DMS79 (cell line): ENCODE data around the gene TMCO2.

ENCODE experiments used
- DNase-seq: peaks from one replicate; lab custom pipeline; 2025; lab: John Stamatoyannopoulos, UW

TMCO2 gene

DNA sequence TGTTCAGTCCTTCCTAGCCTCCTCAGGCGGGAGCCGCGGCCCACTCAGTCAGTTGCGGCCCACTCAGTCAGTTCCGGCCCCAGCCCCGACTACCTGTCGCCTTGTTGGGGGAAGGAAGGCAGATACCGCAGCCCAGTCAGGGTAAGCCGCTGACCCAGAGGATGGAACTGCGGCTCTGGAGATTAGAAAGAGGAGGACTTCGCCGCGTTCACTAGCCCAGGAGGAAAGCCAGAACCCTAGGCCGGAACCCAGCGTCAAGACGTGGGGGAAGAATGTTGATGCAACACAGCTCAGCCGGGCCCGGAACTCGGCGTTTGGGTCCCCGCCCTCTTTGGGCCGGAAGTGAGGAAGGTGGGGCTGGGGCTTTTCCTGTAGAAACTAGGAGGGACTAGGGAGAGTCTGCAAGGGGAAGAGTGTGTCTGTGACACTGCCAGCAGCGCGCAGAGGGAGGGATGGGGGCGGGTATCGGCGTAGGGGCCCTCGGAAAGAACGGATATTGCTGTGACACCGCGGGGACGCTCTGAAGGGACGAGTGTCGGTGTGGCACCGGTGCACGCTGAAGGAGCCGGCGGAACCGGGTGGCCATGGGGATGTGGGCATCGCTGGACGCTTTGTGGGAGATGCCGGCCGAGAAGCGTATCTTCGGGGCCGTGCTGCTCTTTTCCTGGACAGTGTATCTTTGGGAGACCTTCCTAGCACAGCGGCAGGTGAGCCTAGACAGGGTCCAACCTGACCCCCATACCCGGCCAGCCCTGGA, 10.1 kb downstream of the TMCO2 start, which contains the start of gene ZMPSTE24:
TSS of gene ZMPSTE24 (plus strand) at position 549 of the 757 bp plus-strand sequence. CDS start at position 585, 36 bp downstream.
- peak; percentile 98 for DNase-seq

DNA sequence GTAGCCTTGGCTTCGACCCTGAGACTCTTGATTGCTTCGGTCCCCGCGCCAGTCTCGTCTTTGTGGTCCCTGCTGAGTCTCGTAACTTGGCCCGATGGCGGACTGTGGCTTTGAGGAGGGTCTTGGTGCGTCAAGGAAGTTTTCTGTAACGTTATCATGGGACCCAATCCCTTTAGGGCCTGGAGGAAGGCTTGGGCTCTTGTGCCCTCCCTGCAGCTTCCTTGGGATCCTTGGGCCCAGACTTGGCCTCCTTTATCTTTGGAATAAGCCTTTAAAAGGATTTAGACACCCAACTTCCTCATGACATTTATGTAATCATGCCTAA, 10.7 kb downstream of the TMCO2 start:
- no peak for DNase-seq

DNA sequence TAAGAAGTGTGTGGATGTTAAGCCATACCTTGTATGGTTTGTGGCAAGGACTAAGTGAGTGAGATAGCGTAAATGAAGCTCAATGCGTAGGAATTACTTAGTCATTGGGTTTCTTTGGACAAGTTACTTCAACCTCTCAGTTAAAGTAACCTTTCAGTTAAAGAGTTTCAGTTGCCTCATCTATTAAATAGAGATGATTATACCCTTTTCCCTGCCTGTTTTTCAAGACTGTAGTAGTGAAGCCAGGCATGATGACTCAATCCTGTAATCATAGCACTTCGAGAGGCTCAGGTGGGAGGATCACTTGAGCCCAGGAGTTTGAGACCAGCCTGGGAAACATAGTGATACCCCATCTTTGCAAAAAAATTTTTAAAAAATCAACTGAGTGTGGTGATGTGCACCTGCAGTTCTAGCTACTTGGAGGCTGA, 16.6 kb downstream of the TMCO2 start:
- no peak for DNase-seq

DNA sequence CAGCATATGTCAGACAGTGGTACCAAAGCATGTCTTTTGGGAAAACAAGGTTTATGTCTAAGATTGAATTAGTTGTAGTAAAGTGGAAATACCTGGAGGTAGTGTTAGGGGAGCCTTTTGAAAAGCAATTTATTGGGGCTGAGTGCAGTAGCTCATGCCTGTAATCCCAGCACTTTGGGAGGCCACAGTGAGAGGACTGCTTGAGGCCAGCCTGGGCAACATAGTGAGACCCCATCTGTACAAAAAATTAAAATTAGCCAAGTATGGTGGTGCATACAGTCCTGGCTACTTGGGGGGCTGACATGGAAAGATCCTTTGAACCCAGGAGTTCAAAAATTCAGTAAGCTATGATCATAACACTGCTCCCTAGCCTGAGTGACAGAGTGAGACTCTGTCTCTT, 17.6 kb downstream of the TMCO2 start:
- no peak for DNase-seq

DNA sequence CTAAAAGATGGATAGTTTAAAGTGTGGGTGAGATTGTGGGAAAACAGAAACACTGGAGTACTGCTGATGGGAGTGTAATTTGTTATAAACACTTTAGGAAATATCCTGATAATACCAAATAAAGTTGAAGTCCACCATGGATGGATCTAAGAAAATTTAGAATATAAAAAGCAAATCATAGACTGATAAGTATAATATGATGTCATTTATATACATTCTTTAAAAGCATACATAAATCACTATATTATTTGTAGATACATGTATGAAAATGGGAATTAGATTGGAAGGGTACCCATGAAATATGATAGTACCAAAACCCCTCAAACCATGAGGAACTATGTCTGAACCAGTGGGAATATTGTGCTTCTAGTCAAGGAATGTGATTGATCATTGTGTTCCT, 18.2 kb downstream of the TMCO2 start:
- DNase-seq = no peak

DNA sequence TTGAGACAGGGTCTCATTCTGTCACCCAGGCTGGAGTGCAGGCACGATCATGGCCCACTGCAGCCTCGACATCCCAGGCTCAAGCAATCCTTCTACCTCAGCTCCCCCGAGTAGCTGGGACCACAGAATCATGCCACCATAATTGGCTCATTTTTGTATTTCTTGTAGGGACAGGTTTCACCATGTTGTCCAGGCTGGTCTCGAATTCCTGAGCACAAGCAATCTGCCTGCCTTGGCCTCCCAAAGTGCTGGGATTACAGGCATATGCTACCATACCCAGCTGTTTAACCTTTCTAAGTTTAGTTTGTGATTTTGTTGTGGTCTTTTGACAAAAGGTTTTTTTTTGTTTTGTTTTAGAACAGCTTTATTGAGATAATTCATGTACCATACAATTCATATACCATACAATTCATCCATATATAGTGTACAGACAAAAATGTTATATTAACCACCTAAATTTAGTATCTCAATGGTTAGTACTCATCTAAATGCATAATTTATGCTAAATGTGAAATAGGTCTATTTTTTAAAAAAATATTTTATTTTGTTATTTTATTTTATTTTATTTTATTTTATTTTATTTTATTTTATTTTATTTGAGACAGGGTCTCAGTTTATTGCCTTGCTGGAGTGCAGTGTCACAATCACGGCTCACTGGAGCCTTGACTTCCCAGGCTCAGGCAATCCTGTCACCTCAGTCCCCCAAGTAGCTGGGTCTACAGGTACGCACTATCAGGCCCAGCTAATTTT, 19.2 kb downstream of the TMCO2 start:
- no peak for DNase-seq

DNA sequence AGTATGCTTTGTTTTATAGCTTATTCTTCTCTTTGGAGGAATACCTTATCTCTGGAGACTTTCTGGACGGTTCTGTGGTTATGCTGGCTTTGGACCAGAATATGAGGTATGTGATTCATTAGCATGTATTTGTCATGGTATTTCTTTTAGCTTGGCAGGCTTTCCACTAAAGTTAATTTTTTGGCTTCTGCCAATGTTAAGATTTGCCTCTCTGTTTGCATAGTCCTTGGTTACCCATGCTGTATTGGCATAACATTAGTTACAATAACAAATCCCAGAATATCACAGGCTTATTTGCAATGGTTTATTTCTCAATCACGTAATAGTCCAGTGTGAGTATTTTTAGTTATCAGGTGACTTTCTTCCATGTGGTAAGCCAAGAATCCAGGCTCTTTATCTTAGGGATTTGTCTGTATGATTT, 20.0 kb downstream of the TMCO2 start:
- DNase-seq = no peak

DNA sequence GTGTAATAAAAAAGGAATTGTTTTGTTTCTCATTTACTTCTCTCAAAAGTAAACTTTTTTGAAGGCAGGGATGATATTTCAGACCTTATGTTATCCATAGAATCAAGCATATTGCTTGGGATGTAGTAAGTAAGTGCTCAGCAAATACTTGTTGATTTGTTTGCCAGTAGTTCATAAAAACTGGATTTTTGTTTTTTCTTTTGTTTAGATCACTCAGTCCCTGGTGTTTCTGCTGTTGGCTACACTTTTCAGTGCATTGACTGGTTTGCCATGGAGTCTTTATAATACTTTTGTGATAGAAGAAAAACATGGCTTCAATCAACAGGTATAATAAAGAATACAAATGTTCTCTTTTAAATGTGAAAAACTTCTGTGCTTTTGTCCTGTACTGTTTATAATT, 20.5 kb downstream of the TMCO2 start:
- DNase-seq = no peak

DNA sequence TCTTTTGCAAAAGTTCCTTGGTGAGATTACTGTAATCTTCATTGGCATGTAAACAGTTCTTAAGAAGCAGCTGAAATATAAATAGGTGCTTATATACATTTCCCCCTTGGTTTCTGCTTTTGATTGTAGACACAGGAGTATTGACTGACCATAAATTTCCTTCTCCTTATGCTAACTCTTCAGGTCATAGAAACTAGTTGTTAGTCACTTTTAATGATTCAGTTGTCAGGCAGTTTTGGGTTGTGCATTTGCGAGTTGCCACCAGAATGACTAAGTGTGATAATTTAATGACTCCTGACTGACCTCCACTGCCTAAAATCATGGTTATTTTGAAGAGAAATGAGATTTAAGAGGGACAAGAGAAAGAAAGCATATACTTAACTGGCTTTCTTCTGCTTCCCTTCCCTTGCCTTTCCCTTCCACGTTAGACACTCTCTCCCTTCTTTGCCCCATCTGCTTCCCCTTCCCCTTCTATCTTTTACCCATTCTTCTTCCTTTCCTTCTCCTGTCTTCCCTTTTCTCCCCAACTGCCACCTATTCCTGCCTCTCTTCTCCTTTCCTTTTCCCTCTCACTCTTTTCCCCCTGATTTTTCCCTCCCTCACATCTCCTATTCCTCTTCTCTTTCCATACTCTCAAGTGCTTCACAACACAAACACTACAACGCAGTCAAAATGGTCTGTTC, 22.6 kb downstream of the TMCO2 start:
- DNase-seq = no peak

DNA sequence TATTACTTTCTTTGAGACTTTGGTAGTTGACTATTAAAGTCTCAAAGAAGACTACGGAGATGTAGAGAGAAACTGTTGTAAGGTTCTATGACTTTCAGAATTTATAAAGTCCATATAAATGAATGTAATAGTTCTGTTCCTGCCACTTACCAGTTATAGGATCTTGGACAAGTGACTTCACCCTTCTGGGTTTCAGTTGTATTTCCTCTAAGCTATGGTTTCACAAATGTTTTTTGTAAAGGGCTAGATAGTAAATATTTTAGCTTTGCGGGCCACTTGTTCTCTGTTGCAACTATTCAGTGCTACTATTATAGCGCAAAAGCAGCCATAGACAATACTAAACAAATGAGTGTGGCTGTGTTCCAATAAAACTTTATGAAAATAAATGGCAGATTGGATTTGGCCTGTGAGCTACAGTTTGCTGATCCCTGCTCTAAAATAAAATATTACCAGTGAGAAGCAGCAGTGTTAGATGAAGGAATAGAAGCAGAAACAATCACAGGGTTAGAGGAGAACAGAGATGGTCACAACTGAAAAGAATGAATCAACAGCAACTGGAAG, 25.0 kb downstream of the TMCO2 start:
- DNase-seq = no peak

DNA sequence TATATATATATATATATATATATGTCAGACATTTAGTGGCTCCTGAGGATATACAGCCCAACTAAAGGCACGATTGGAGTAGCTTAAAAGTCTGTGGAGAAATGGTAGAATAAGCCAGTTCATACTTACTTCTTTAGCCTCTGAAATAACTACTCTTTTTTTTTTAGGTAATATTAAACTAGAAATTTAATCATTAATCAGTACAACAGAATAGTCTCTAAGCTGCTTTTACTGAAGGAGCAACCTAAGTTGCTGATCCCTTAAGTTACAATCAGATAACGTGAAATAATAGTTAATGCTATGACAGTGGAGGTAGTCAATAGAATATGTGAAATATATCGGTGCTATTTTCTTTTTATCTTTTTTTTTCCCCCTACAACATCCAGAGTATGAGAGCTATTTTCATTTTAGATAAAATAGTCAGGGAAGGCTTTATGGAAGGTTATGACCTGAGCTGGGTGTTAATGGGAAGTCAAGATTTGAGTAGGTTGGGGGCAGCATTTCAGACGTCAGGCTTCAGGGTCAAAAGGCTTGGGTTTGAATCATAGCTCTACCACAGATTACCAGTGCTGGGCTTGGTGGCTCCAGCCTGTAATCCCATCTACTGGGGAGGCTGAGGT, 25.9 kb downstream of the TMCO2 start:
- DNase-seq = no peak

DNA sequence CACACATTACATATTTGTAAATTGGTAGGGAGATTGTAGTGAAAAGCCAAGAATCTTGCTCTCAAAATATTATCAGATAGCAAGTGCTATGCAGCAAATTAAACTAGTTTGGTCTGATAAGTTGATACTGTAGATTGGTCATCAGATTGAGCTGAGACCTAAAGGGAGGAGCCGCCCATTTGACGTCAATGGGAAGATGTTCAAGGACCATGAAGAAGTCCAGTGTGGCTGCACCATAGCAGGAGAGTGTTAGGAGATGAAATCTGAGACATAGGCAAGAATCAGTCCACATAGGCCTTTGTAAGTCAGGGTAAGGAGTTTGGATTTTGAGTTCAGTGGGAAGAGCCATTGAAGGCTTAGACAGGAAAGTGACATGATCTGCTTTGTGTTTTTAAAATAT, 26.6 kb downstream of the TMCO2 start:
- no peak for DNase-seq

DNA sequence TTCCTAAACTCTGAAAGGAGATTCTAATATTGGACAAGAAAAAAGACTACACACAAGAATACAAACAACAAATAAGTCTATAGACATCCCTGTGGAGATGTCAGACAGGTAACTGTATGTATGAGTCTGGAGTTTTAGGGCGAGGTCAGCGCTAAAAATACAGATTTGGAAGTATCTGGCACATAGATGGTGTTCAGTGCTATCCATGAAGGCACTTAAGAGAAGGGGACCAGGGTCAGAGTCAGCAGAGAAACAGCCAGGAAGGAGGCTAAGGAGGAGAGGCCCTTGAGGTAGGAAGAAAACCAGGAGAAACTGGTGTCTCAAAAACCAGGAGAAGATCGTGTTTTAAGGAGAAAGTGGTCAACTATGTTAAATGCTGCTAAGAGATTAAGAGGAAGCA, 28.4 kb downstream of the TMCO2 start:
- no peak for DNase-seq

DNA sequence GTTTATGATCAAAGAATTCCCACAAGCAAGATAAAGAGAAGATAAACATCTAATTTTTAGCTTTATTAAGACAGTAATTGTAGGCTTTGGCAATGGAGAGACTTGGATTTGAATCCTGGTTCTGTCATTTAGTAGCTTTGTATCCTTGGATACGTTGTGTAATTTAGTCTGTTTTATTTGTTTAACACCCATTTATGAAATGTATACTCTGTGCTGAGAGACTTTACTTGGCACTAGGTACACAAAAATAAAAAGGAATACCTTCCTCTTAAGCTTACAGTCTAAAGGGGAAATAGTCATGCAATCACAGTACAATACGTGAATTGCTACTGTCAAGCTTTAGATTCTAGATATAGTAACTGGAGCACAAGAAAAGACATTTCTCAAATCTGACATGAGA, 34.1 kb downstream of the TMCO2 start:
- DNase-seq = no peak

DNA sequence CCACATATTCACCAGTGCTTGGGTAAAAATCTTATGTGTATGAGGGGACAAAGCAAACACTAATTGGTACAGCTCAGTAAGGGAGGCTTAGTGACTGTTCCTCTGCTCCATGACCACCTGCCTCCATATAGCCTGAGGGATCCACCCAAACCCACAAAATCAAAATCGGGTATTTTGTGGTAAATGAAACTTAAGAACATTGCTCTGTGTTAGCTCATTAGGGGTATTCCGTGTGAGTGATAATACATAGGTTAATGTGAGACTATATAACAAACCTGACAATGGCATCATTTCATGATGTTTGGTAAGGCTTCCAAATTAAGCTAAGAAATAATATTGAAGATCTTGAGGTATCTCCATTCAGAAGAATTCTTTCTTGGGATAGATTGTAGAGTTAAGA, 43.6 kb downstream of the TMCO2 start:
- no peak for DNase-seq

DNA sequence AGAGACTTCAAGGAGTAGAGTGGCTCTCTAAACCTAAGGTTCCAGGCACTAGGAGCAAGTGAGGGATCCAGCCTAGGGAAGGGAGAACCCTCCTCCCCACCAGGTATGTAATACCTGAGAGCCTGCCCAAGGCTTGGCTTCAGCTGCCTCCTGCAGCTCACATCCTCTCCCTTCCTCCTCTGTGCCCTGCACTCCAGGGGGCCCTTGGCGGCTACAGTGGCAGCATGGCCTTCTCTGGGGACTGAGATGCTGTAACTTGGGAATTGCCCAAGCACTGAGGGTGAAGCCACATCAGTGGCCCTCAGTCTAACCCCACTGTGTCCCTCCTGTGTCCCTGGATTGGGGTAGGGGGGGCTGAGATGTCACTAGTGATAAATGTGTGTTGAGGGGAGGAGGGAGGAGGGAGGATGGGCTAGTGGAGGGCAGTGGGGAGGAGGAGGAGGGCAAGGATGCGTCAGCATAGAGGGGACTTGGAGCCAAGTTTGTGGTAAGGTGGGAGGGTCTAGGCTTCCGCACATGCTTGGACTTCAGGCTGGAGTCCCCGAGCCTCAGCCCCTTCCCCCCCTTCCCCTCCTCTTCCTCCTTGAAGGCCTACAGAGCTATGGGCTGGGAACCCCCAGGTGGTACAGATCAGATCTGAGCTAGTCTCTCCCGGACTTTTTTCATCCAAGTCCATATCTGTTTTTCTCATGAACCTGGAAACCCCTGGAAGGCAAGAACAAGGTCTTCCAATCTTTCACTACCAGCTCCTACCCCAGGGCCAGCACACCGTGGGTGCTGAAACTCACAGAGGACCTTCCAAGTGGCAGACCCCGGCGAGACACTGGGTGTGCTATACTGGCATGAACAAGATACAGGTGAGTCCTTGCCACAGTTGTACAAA, 51.9 kb downstream of the TMCO2 start:
- no peak for DNase-seq

DNA sequence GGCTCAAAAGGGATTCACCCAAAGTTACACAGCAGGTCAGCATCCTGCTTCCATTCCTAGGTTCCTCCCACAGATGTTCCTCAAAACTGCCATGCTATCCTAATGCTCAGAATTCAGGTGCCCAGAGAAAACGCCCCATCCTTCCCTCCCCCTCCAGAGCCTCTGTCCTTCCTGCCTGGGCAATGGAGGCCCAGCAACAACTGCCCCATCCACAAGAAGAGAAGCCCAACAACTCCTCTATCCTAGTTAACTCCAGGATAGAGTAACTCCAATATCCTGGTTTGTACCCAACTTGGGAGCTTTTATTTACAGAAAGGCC, 52.5 kb downstream of the TMCO2 start:
- no peak for DNase-seq

DNA sequence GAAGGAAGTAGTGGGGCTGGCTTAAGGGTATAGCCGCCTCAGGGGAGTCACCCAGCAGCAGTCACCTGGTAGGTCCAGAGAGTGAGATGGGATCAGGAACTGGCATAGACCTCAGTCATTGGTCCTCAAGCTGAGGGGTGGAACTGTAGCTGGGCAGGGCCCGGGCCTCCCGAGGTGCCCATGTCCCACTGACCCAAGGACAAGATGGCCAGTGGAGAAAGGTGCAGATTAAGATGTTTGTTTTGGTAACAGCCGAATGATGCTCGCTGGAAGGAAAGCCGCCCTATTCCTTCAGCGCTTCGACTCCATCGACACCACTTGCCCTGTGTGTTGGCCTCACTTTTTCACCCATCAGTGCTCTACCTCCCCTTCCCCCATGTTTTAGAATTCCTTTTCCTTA, 52.9 kb downstream of the TMCO2 start:
- no peak for DNase-seq

DNA sequence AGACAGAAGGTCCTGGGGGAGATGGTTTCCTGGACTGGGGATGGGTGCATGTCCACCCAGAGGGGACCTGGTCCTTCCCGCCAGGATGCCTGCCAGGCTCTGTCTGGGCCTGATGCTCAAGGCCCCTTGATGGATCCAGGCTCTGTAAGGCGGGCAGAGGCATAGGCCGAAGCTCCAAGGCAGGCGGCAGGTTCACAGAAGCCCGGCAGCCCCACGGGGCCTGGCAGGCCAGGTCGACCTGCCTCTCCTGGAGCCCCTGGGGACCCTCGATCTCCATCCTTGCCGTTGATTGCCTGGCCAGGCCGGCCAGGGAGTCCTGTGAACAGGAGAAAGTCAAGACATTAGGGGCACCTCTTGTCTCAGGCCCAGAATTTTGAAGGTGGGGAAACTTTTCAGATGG, 53.3 kb downstream of the TMCO2 start:
- no peak for DNase-seq
